NCI-H2081 treated with DMSO at 0.1 percent for 48 hours (cell line): ENCODE data around the gene SYT5.
"Not testable (repeated sequence)": the region's sequence is repeated elsewhere in the genome, so short reads cannot be mapped to it uniquely, and the experiment has no call there.

ENCODE experiments used
- DNase-seq: peaks from one replicate; lab custom pipeline; 2025; lab: John Stamatoyannopoulos, UW

SYT5 gene

DNA sequence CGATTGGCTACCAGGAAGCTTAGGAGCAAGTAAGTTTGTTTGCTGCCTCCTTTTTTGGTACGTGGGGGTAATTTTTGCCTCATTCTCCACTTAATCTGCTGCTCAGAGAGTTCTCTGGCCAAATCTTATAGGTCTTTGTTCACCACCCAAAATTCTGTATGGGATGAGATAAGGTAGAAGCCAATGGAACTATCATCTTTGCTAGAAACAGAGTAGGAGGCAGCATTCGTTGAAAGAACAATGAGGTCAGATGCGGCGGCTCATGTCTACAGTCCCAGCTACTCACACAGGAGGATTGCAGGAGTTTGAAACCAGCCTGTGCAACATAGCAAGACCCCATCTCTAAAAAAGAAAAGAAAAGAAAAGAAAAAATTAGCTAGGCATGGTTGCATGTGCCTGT is 8.6 kb downstream of the SYT5 start:
- no peak for DNase-seq

GRCh38 chr19:55169136-55169535 is 11.0 kb downstream of the SYT5 start:
- DNase-seq, result no peak

DNA sequence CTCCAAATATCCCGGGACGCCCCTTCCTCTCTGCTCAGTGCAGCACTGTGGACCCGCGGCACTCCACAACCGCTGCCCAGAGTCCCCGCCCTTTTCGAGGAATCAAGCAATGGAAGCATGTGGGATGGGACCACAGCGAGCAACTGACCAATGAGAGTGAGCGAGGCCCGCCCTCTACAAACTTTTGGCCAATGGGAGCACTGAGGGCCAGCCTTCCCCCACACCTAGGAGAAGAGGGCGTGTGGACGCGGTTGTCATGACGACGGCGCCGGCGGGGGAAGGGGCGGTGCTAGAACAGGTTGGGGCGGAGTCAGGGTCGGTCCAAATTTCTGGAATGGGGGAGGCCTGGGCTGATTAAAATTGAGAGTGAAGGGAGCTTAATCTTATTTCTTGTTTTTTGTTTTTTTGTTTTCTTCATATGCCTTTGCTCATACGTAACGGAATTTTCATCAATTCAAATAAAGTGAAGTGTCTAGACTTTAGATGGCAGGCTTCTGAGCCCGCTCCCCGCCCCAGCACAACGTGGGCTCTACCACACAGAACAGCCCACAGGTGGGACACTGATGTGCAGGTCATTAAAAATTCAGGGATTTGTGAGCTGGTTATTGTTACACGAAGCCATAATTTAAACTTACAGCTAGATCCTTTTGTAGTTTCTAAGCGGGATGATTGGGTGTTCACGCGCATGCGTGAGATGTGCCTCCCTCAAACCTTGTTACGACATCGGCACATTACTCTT is 13.4 kb downstream of the SYT5 start, which contains the start of gene DNAAF3:
Gene DNAAF3 (minus strand): TSS at position 84 of the 739 bp plus-strand sequence. CDS start 200 bp downstream, outside the sequence.
- peak; percentile 90 for DNase-seq

DNA sequence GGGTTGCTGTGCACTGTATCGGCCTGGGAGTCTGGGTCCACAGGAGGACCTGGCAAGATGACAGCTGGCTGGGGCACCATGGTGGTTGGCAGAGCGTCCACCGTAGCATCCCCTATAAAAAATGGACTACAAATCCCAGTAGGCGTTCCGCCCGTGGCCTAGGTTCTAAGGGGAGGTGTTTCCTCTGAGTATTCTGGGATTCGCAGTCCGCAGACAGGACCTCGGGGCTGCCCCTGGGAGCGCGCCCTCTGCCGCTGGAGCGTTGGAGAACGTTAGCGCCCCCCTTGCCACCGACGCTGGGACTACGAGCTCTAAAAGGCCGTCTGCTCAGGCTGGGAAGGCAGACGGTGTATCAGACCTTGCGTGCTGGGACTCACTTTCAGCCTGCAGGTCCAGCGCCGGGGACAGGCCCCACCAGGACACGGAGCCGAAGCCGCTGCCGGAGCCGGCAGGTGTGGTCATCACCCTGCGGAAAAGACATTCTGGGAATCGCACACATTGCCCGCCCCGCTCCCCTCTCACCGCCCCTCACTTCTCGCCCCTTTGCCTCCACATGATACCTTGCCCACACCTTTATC is 14.0 kb downstream of the SYT5 start:
- DNase-seq, result no peak

DNA sequence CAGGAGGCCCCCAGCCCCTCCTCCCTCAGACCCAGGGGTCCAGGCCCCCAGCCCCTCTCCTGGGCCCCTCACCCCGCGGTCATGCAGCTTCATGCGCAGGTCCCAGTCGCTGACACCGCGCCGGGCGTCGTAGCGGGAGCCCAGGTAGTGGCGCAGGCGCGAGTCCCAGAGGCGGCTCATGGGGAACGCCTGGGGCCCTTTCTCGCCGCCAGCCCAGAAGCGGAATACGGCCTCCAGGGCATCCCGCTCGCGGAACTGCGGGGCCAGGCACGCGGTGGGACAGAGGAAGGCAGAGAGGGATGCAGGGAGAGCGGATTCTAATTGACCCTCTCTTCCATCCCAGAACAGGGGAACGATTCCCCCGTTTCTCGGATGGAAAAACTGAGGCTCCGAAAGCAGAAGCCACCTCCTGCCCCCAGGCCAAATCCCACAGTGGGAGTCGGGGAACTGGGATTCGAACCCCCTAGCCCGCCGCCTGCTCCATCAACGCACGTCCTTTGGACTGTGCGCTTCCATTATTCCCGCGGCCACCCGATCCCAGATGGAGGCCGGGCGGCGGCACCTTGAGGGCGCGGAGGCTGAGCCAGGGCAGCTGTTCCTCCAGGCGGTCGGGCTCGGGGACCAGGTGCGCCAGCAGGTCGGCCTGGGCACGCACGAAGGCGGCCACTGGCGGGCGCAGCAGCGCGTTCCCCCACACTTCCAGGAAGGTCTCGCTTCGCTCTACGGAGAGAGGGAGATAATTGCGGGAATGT is 18.3 kb downstream of the SYT5 start:
- DNase-seq, result no peak

DNA sequence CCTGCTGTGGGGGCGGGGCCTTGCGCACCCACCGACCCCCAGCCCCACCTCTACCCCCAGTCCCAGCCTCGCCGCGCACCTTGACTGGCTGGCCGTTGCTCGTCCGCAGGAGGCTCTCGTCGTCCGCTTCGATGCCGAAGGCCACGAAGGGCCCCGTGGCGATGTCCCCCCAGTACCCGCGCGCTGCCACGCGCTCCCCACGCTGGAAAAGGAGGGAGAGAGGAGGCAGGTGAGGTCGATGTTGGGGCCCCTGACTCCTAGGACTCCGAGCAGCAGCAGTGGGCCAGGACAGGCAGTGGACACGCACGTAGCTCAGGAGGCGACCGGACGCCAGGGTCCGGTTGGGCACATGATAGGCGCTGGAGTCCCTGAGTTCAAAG is 19.1 kb downstream of the SYT5 start:
- no peak for DNase-seq

DNA sequence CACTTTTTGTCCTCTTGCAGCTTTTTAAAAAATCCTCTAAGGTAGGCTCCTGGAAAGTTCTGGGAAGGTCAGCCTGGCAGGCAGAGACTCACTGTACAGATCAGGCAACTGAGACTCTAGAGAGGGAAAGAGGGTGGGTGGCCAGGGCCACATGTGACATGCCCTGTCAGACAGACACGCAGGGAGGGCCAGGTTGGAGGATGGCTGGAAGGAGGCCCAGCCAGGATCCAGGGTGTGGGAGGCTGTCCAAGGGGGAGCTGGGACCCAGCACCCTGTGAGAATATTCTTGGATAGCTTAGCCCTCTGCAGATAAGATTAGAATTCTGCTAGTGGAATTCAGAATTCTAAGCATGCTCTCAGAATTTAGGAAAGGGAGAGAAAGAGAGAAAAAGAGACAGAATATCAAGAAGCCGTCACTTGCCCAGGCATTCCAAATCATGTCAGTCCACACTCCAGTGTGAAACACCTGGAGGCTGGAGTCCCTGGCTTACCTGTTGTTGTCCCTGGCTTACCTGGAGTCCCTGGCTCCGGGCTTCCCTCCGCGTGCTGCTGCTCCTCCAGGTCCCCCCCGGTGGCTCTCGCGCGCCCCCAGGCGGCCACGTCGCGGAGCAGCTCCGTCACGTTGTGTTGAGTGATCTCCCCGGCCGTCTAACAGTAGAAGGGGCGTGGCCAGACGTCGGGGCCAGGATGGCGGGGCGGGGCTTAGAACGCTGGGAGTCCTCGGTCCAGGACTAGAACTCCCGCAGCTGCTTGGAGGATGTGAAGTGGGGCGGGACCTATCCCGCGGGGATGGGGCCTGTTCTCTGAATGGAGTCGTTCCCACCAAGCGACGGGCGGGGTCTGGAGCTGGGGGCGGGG is 19.7 kb downstream of the SYT5 start:
- peak; percentile 56 for DNase-seq

GRCh38 chr19:55158848-55159749 is 21.0 kb downstream of the SYT5 start:
- DNase-seq, result no peak

- no peak for DNase-seq
Measured at GRCh38 chr19:55158423-55158822, 21.7 kb downstream of the SYT5 start.

DNA sequence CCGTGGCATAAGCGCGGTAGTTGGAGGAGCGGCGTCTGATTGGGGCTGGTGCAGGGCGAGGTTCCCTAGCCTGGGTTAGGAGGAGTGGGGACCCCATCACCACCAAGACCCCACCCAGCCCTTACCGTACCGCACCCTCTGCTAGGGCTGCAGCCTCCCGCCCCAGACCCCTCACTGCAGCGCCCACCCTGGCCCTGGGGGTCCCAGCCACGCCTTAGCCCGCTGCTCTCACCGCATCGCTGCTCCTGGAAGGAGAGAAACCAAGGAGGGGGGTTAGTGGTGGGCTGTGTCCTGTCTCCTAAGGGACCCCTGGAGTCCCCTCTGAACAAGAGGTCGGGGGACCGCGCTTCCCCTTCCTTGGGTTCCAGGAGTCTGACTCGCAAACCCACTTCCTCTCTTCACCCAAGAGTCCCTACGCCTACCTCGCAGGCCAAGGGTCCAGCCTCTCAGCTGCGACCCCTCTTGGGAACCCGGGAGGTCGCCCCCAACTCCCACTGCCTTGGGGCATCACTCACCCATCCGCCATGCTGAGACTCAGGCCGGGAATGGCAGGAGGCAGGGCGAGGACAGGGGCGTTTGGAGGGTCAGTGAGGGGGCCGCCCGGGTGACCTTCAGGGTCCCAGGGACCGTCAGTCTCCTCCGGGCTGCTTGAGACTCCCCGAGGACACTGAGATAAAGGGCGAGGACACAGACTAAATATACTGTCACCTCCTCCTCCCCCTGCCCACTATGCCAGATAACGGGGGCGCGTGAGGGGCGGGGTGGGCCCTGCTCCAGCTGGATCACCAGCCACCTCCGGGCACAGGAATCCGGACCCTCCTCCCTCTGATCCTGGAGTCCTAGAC is 22.8 kb downstream of the SYT5 start, which contains the start of gene TNNI3:
Gene TNNI3 (minus strand): TSS at position 669 of the 845 bp plus-strand sequence. CDS start 143 bp downstream, at position 526.
- no peak for DNase-seq

GRCh38 chr19:55156202-55157063 is 23.7 kb downstream of the SYT5 start:
- DNase-seq, result peak; percentile 43

- not testable (repeated sequence) for DNase-seq
Measured at GRCh38 chr19:55155784-55156183, 24.3 kb downstream of the SYT5 start.

DNA sequence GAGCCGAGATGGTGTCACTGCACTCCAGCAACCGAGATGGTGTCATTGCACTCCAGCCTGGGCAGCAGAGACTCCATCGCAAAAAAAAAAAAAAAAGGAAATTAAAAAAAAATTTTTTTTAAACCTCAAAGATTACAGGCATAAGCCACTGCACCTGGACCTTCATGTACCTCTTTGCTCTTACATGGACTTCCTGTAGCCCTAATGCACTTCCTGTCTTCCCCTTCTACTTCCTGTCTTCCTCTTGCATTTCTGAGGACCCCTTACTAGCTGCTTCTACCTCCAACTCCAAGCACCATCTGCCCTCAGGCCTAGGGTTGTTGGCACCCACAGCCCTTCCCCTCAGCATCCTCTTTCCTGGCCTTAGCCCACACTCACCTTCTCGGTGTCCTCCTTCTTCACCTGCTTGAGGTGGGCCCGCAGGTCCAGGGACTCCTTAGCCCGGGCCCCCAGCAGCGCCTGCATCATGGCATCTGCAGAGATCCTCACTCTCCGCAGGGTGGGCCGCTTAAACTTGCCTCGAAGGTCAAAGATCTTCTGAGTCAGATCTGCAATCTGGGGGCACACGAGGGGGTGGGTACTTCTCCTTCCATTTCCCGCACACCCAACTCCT is 26.3 kb downstream of the SYT5 start:
- DNase-seq, result no peak

DNA sequence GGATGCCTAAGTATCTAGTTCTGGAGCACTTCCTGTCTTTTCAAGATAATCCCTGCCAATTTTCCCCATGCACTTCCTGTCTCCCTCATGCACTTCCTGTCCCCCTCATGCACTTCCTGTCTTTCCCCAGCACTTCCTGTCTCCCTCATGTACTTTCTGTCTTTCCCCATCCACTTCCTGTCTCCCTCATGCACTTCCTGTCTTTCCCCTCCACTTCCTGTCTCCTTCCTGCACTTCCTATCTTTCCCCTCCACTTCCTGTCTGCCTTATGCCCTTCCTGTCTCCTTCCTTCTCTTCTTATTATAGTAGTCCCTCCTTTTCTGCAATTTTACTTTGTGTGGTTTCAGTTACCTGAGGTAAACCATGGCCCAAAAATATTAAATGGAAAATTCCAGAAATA is 28.1 kb downstream of the SYT5 start:
- no peak for DNase-seq

- no peak for DNase-seq
Measured at GRCh38 chr19:55149078-55150003, 30.7 kb downstream of the SYT5 start, which contains the start of gene TNNT1. TSS of gene TNNT1 (minus strand) at chr19:55149206. CDS start at chr19:55147157, 2,049 bp downstream.

- DNase-seq, result no peak
Measured at GRCh38 chr19:55147545-55148251, 32.4 kb downstream of the SYT5 start.
